Measurements from ENCODE around the gene MAPK9.

- TF ChIP-seq CTCF (IDR thresholded peaks at IDR 0.05) (no peak), POLR2A (IDR thresholded peaks at IDR 0.05) (no peak)
Measured at GRCh38 chr5:180197016-180197702, 94.7 kb downstream of the MAPK9 start.

All from heart left ventricle (tissue), 13 donors.